ENCODE results near the gene LBHD2.

GRCh38 chr14:103127356-103127755 is 43.3 kb downstream of the LBHD2 start:
- TF ChIP-seq EZH2phosphoT487 (IDR thresholded peaks at IDR 0.05; ENCODE audit: borderline replicate concordance, low read length) (no peak), CTCF (IDR thresholded peaks at IDR 0.05; ENCODE audit: low read depth, low read length, poor library complexity, severe bottlenecking) (no peak)

Measured in DOHH2 (cell line).